Measurements from ENCODE around the gene SPTBN4. TPM values are rescaled to one million over a fixed set of nuclear protein-coding genes. Genes with fewer than 3 reads are reported as not detected.
"Not testable (repeated sequence)": the region's sequence is repeated elsewhere in the genome, so short reads cannot be mapped to it uniquely, and the experiment has no call there.

The SPTBN4 gene
- total RNA-seq, 1 donor from 2014 or later: 0.20 TPM

DNA sequence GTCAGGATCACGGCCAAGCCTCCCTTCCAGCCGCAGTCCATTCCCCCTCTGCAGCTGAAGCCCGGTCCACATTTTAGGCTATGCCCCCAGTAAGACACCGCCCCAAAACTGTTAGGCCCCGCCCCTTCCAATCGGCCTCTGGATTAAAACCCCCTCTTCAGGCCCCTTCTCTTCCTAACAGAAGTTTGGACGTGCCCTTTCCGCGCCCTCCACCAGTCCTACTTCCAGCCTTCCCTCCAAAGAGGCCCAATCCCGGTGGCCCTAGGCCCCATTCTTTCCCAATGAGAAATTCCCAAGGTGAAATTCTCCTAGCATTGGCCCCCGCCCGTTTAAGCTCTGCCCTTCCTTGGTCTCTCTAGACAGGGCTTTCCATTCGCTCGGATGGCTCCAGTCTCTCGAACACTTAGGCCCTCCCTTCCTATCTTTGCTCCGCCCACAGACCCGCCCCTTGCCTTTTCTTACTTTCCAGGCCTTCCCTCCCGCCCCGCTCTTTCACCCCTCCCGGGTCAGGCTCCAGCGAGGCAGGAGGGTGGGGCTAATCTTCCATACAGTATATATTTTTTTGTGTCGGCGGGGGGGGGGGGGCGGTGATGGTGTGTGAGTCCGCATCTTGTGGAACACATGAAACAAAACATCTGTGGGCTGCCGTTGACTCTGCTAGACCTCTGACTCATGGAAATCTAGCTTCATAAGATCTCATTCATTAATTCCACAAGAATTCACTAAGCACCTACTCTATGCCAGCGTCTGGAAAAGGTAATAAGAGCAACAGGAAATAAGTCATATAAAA lies 148.0 kb downstream of the SPTBN4 start:
- DNase-seq (ENCODE audit: low read depth, low spot score): no peak

DNA sequence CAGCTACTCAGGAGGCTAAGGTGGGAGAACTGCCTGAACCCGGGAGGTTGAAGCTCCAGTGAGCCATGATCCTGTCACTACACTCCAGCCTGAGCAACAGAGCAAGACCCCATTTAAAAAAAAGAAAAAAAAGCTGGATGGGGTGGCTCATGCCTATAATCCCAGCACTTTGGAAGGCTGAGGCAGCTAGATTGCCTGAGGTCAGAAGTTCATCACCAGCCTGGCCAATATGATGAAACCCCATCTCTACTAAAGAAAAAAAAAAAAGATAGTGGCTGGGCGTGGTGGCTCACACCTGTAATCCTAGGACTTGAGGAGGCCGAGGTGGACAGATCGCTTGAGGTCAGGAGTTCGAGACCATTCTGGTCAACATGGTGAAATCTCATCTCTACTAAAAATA lies 149.4 kb downstream of the SPTBN4 start:
- no peak for DNase-seq (ENCODE audit: low read depth, low spot score)

DNA sequence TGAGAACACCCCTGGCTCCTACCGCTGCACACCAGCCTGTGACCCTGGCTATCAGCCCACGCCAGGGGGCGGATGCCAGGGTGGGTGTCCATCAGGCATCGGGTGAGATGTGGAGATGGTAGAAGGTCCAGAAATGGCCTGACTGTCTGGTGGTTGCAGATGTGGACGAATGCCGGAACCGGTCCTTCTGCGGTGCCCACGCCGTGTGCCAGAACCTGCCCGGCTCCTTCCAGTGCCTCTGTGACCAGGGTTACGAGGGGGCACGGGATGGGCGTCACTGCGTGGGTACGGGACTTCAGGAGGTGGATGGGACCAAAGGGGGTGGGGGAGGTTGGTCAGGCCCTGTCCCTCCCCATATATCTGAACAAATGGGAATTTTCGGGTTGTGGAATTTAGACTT lies 150.1 kb downstream of the SPTBN4 start:
- DNase-seq (ENCODE audit: low read depth, low spot score): no peak

DNA sequence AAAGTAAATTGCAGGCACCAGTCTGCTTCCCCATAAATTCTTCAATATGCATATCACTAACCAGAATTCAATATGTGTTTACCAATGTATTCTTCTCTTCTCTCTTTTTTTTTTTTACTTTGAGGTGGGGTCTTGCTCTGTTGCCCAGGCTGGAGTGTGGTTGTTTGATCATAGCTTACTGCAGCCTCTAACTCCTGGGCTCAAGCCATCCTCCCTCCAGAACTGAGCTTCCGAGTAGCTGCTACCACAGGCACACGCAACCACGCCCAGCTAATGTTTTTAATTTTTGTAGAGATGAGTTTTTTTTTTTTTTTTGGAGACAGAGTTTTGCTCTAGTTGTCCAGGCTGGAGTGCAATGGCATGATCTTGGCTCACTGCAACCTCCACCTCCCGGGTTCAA lies 151.2 kb downstream of the SPTBN4 start:
- DNase-seq (ENCODE audit: low read depth, low spot score): no peak

DNA sequence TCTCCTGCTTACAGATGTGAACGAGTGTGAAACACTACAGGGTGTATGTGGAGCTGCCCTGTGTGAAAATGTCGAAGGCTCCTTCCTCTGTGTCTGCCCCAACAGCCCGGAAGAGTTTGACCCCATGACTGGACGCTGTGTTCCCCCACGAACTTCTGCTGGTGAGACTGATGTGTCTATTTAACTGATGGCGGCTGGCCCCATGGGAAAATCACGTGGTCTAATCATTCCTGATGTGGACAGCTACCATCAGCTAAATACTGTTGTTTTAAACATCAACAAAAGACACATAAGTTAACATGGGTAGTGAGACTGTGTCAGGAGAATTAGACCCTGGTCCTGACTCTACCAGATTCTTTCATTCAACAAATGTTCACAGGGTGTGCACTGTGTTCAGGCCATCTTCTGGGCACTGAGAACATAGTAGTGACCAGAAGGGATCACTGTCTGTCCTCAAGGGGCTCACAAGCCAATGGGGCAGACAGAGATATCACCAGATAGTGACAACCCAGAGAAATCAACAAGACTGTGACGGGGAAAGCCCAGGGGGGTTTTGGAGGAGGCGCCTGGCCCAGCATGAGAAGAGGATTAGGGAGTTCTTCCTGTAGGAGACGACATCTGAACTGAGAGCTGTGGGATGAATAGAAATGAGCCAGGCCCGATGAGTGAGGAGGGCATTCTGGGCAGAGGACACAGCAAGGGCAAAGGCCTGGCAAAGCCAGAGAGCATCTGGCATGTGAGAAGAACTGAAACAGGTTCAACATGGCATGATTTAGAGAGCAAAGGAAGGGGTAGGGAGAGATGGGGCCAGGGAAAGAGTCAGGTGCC lies 152.7 kb downstream of the SPTBN4 start:
- no peak for DNase-seq (ENCODE audit: low read depth, low spot score)

DNA sequence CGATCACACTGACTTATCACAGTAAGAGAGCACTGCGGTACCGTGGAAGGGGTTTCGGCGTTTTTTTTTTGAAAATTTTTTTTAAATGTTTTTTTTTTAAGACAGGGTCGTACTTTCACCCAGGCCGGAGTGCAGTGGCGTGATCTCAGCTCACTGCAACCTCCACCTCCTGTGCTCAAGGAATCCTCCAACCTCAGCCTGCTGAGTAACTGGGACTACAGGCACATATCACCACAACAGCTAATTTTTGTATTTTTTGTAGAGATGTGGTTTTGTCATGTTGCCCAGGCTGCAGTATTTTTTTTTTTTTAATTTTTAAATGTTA lies 153.3 kb downstream of the SPTBN4 start:
- no peak for DNase-seq (ENCODE audit: low read depth, low spot score)

DNA sequence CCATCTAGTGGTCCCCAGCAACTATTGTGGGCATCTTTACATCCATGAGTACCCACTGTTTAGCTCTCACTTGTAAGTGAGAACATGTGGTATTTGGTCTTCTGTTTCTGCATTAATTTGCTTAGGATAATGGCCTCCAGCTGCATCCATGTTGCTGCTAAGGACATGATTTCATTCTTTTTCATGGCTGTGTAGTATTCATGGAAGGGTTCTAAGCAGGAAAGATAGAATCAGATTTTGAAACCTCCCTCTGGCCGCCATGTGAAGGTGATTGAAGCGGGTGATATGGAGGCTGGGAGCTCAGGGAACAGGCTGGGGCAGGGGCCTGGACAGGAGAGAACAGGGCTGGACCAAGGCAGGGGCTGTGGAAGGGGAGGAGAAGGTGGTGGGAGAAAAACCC lies 154.5 kb downstream of the SPTBN4 start:
- no peak for DNase-seq (ENCODE audit: low read depth, low spot score)

DNA sequence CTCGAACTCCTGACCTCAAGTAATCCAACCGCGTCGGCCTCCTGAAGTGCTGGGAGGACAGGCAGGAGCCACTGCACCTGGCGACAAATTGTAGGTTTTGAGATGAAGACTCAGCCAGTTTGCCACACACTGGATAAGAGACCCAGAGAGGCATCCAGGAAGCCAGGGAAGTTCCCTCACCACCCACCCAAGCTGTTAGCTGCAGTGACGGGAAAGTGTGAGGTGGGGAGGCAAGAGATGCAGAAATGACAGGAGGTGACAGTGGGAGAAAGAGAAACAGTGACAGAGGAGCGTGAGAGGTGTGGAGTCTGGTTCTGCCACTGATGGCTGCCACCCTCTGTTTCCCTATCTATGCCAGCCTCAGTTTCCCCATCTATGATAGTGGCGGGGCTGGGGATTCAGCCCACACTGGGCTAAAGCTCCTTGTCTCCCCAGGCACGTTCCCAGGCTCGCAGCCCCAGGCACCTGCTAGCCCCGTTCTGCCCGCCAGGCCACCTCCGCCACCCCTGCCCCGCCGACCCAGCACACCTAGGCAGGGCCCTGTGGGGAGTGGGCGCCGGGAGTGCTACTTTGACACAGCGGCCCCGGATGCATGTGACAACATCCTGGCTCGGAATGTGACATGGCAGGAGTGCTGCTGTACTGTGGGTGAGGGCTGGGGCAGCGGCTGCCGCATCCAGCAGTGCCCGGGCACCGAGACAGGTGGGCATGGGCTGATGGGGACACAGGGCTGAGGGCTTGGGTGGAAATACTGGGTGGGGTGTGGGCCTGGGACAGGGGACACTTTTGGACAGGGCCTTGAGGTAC lies 155.4 kb downstream of the SPTBN4 start:
- no peak for DNase-seq (ENCODE audit: low read depth, low spot score)

DNA sequence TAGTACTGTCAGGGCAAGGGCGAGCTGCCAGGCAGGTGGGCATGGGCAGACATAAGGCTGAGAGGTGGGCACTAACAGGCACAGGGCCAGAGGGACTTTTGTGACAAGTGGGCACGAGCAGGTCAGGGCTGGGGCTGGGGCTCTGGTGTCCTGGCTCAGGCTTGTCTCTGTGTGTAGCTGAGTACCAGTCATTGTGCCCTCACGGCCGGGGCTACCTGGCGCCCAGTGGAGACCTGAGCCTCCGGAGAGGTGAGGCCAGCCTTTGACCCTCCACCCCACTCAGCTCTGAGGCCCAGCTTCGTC lies 155.9 kb downstream of the SPTBN4 start:
- DNase-seq (ENCODE audit: low read depth, low spot score): no peak

DNA sequence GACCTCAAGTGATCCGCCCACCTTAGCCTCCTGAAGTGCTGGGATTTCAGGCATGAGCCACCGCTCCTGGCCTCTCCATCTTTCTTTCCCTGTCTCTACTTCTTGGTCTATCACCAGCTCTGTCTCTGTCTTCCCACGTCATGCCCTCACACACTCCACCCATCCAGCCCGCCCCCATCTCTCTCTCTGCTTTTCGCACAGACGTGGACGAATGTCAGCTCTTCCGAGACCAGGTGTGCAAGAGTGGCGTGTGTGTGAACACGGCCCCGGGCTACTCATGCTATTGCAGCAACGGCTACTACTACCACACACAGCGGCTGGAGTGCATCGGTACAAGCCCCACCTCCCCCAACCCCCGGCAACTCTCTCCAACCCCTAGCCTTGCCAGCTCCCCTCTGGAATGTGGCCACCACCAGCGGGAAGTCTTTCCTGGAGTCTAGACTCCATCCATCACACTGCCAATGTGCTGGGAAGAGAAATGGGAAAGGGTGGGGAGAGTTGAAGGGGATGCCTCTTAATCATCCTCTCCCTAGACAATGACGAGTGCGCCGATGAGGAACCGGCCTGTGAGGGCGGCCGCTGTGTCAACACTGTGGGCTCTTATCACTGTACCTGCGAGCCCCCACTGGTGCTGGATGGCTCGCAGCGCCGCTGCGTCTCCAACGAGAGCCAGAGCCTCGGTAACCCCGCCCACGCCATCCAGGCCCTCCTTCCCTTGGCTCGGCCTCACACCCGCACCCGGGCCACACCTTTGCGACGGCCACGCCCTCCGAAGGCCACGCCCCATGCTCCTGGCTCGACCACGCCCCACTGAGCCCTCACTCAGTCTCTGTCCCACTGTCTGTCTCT lies 156.8 kb downstream of the SPTBN4 start:
- no peak for DNase-seq (ENCODE audit: low read depth, low spot score)

DNA sequence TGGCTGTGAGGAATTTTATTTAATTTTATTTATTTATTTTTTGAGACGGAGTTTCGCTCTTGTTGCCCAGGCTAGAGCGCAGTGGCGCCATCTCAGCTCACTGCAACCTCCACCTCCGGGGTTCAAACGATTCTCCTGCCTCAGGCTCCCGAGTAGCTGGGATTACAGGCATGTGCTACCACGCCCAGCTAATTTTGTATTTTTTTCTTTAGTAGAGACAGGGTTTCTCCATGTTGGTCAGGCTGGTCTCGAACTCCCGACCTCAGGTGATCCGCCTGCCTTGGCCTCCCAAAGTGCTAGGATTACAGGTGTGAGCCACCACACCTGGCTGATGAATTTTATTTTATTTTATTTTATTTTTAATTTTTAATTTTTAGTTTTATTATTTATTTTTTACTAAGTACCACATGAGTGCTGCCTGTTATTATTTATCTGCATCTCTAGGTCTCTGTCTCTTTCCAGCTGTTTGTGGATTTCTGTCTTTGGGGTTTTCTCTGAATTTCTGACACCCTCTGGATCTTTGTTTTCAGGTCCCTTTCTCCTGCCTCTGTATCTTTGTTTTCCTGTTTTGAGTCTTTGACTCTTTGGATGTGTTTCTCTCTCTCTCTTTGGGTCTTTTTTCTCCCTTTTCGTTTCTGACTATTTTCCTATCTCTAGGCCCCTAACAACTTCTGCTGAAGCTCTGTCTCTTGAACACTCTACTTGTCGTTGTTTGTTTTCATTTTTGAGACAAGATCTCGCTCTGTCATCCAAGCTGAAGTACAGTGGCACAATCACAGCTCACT lies 157.8 kb downstream of the SPTBN4 start:
- DNase-seq (ENCODE audit: low read depth, low spot score): not testable (repeated sequence)

DNA sequence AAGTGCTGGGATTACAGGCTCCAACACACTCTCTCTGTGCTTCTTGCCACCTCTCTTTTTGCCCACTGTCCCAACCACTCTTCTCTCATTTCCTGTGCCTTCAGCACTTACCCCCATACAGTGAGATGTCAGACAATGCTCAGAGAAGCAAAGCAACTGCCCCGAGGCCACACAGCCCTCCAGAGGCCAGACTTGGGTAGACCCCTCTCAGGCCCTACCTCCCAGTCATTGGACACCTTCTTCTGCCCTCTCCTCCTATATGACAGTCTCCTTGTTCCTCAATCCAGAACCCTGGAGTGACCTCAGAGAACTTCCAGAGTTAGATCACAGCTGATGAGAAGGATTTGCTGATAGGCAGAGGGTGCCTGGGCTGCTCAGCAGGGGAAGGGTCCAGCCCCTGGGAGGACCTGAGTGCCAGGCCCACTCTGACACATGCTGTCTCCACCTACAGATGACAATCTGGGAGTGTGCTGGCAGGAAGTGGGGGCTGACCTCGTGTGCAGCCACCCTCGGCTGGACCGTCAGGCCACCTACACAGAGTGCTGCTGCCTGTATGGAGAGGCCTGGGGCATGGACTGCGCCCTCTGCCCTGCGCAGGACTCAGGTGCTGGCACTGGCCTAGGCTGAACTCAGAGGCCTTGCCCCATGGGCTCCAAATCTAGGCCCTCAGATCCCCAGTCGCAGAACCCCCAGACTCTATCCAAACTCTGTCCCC lies 158.8 kb downstream of the SPTBN4 start:
- DNase-seq (ENCODE audit: low read depth, low spot score): no peak

Other genes starting within 250 kb of the SPTBN4 start
- not detected in 2 replicates for gene TTC9B, start 248.6 kb upstream of the SPTBN4 start, total RNA-seq
- gene CCNP, start 240.3 kb upstream of the SPTBN4 start, total RNA-seq: 0.07 TPM in 1 of 2 replicates, not detected in the other
- gene AKT2, start 181.7 kb upstream of the SPTBN4 start, total RNA-seq: 22.6 and 30.1 TPM in 2 replicates
- gene C19orf47, start 118.6 kb upstream of the SPTBN4 start, total RNA-seq: 7.4 and 10.5 TPM in 2 replicates
- 91.0 and 155 TPM in 2 replicates for gene PLD3, start 118.3 kb upstream of the SPTBN4 start, total RNA-seq
- 0.07 TPM in 1 of 2 replicates, not detected in the other for gene HIPK4, start 76.8 kb upstream of the SPTBN4 start, total RNA-seq
- gene PRX, start 53.6 kb upstream of the SPTBN4 start, total RNA-seq: 1.0 and 1.2 TPM in 2 replicates
- gene SERTAD1, start 41.0 kb upstream of the SPTBN4 start, total RNA-seq: 18.8 and 22.9 TPM in 2 replicates
- gene SERTAD3, start 22.7 kb upstream of the SPTBN4 start, total RNA-seq: 17.1 and 21.0 TPM in 2 replicates
- gene BLVRB, start 1.3 kb upstream of the SPTBN4 start, total RNA-seq: 53.9 and 68.7 TPM in 2 replicates
- 29.5 and 33.5 TPM in 2 replicates for gene SHKBP1, start 109.9 kb downstream of the SPTBN4 start, total RNA-seq
- gene LTBP4, start 134.4 kb downstream of the SPTBN4 start, total RNA-seq: 6.1 and 14.4 TPM in 2 replicates
- 19.4 and 23.8 TPM in 2 replicates for gene NUMBL, start 223.7 kb downstream of the SPTBN4 start, total RNA-seq
- gene COQ8B, start 249.9 kb downstream of the SPTBN4 start, total RNA-seq: 16.5 and 25.7 TPM in 2 replicates